ENCODE data around the gene TBL1XR1.

DNA sequence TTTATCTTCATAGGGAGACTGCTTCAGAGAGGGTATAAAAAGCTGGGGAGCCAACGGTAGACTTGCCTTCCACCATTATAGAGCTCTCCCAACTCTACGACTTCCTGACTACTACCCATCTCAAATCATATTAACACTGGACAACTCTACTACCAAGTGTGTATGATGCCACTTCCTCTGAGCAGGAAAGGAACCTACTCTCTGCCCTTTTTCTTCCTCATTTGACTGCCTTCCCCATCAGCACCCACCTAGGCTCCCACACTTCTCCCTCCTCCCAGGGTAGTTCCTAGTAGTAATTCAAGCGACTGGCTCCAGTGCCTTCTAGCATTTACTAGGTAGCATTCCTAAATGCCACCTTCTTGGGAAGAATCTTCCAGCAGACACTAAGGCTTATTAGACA is 24.5 kb upstream of the TBL1XR1 start:
- TF ChIP-seq, protein P1, sequence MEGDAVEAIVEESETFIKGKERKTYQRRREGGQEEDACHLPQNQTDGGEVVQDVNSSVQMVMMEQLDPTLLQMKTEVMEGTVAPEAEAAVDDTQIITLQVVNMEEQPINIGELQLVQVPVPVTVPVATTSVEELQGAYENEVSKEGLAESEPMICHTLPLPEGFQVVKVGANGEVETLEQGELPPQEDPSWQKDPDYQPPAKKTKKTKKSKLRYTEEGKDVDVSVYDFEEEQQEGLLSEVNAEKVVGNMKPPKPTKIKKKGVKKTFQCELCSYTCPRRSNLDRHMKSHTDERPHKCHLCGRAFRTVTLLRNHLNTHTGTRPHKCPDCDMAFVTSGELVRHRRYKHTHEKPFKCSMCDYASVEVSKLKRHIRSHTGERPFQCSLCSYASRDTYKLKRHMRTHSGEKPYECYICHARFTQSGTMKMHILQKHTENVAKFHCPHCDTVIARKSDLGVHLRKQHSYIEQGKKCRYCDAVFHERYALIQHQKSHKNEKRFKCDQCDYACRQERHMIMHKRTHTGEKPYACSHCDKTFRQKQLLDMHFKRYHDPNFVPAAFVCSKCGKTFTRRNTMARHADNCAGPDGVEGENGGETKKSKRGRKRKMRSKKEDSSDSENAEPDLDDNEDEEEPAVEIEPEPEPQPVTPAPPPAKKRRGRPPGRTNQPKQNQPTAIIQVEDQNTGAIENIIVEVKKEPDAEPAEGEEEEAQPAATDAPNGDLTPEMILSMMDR (conservative IDR thresholded peaks at IDR 0.05; ENCODE audit: low read depth, low read length), result no peak
- no peak for TF ChIP-seq EZH2 (IDR thresholded peaks at IDR 0.05; ENCODE audit: borderline replicate concordance, low read depth, low read length, poor library complexity, severe bottlenecking)
